Measurements from ENCODE around the gene AOX1.
"Not testable (repeated sequence)": the region's sequence is repeated elsewhere in the genome, so short reads cannot be mapped to it uniquely, and the experiment has no call there.

AOX1 gene

GRCh38 chr2:200703926-200704637, 118.3 kb downstream of the AOX1 start:
- DNase-seq: no peak

GRCh38 chr2:200705305-200706041, 119.7 kb downstream of the AOX1 start:
- no peak for DNase-seq

GRCh38 chr2:200708943-200709342, 123.1 kb downstream of the AOX1 start:
- DNase-seq: no peak

- peak; percentile 90 for DNase-seq
Measured at GRCh38 chr2:200713003-200713703, 127.3 kb downstream of the AOX1 start.

- DNase-seq: peak; percentile 10
Measured at GRCh38 chr2:200713704-200714064, 127.9 kb downstream of the AOX1 start.

- DNase-seq: not testable (repeated sequence)
Measured at GRCh38 chr2:200715014-200715413, 129.2 kb downstream of the AOX1 start.

- no peak for DNase-seq
Measured at GRCh38 chr2:200716386-200716785, 130.6 kb downstream of the AOX1 start.

All from activated CD4-positive, alpha-beta T cell treated with anti-CD3 and anti-CD28 coated beads for 1 hour (primary cell).